Fibroblast of pulmonary artery (primary cell): Measurements from ENCODE around the gene RRBP1.

Experiments
- DNase-seq: peaks from one replicate; pipeline ENCODE4 v3.0.0-alpha.2; 2010; ENCODE audit warnings: low read depth
- H3K4me3 ChIP-seq: replicated peaks from 2 replicates; pipeline ENCODE4 v1.5.1; 2011; ENCODE audit warnings: low read depth, mild to moderate bottlenecking, control low read depth, low read length, moderate library complexity
- CTCF ChIP-seq: IDR thresholded peaks from 2 replicates; pipeline ENCODE4 v1.5.1; 2011; ENCODE audit warnings: mild to moderate bottlenecking, control low read depth, low read length, inconsistent platforms; ENCODE audit errors: missing control alignments

RRBP1 gene

GRCh38 chr20:17648791-17649730 is 33.0 kb downstream of the RRBP1 start:
- TF ChIP-seq CTCF: peak; percentile 31
- no peak overlapping the region for H3K4me3 ChIP-seq
- DNase-seq: no peak

DNA sequence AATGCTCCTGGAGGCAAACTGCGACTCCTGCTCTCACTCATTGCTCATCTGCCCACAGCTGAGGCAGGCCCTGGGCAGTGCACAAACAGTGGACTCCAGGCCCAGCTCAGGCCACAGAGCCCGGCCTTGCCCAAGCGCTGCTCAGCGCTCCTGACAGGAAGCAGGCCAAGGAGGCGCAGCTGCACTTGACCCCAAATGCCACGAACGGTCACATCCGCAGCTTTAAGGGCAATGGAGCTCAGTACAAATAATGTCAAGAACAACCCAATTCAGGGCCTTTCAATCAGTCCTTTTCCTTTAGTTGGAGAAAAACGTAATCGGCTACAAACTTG is 33.8 kb downstream of the RRBP1 start:
- no peak for DNase-seq
- TF ChIP-seq CTCF: no peak
- H3K4me3 ChIP-seq: no peak overlapping the region

DNA sequence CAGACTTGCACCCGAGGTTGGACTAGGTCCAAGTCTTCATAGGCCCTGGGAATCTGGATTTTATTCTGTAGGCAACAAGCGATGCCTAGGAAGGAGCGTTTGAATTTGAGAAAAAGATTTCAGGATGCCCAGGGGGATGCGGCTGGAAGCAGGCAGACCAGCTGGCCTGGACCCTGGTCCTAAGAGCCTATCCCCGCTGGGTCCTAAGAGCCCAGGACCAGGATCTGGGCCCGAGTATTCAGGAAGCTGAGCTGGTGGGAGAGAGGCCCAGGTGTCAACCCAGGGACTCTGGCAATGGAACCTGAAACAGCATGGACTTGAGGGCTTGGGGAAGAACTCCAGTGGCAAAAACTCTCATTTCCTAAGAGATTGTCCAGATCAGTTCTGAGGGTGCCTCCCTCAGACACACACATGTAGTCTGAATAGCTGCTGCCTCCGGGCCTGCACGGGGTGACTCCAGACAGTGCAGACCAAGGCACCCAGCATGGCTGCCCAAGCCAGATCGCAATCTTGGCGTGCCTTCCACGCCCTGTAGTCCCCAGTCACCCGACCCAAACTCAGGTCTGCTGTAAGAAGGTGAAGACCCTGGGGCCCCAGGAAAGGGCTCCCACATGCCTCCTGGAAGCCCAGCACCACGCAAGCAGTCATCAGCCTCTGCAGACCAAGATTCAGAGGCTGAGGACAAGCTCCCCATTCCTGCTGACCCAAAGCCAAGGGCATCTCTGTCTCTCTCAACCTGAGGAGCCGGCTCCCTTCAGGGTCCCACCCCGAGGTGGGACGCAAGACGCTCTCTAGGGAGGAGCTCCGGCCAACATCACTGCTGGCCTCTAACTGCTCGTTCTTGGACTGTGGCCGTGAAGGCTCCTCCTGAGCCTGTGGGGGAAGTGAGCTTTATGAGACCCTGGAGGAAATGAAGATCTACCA is 34.4 kb downstream of the RRBP1 start:
- TF ChIP-seq CTCF: no peak

DNA sequence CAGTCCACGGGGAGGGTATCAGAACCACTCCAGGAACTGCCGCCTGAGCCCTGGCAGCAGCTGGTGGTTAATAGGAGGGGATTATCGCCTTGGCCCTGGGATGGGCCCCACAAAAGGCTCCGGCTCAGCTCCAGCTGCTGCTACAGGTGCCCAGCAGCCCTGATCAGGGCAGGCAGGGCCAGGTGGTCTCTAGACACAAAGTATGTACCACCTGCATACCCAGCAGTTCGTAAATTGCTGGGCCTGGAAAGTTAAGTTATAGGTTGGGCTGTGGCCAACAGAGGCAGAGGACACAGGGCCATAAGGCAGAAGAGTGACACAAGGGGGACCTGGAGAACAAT is 35.1 kb downstream of the RRBP1 start:
- TF ChIP-seq CTCF: no peak
- no peak overlapping the region for H3K4me3 ChIP-seq
- DNase-seq: no peak

More for the DNA sequence above, 34.4 kb downstream of the RRBP1 start:
- DNase-seq: no peak
- no peak overlapping the region for H3K4me3 ChIP-seq

GRCh38 chr20:17646209-17646960 is 35.7 kb downstream of the RRBP1 start:
- H3K4me3 ChIP-seq: no peak overlapping the region
- TF ChIP-seq CTCF: no peak
- DNase-seq: no peak

- no peak for DNase-seq
- no peak for TF ChIP-seq CTCF
- H3K4me3 ChIP-seq: no peak overlapping the region
Observed at GRCh38 chr20:17645546-17646208, 36.4 kb downstream of the RRBP1 start.
